WERI-Rb-1 (cell line): ENCODE results near the gene NRXN3.

ENCODE experiments used
- DNase-seq: peaks from one replicate; pipeline ENCODE4 v3.0.0-alpha.2; 2020
- H3K27ac ChIP-seq: fragments of 250-450 bp; sonication (Bioruptor Pico); 2 replicates; pipeline ENCODE4 v1.5.1; 2020; ENCODE audit warnings: mild to moderate bottlenecking, moderate library complexity
- H3K27me3 ChIP-seq: fragments of 250-450 bp; sonication (Bioruptor Pico); 2 replicates; pipeline ENCODE4 v1.5.1; 2021; ENCODE audit warnings: mild to moderate bottlenecking, low read depth, moderate library complexity; ENCODE audit not compliant: insufficient read depth, severe bottlenecking
- H3K36me3 ChIP-seq: fragments of 250-450 bp; sonication (Bioruptor Pico); 2 replicates; pipeline ENCODE4 v1.5.1; 2020; ENCODE audit warnings: mild to moderate bottlenecking, moderate library complexity
- H3K4me3 ChIP-seq: 2 replicates; pipeline ENCODE4 v1.5.1; 2011; ENCODE audit warnings: low read depth, mild to moderate bottlenecking, control low read depth, low read length
- H3K9me3 ChIP-seq: fragments of 250-450 bp; sonication (Bioruptor Pico); 2 replicates; pipeline ENCODE4 v1.5.1; 2021; ENCODE audit warnings: mild to moderate bottlenecking, moderate library complexity; ENCODE audit not compliant: severe bottlenecking
- TF ChIP-seq, protein P1 (sequence below): IDR thresholded peaks from 2 replicates; pipeline ENCODE4 v1.5.1; 2011; ENCODE audit warnings: low read depth, mild to moderate bottlenecking, control low read depth, inconsistent platforms, low read length

Gene NRXN3

DNA sequence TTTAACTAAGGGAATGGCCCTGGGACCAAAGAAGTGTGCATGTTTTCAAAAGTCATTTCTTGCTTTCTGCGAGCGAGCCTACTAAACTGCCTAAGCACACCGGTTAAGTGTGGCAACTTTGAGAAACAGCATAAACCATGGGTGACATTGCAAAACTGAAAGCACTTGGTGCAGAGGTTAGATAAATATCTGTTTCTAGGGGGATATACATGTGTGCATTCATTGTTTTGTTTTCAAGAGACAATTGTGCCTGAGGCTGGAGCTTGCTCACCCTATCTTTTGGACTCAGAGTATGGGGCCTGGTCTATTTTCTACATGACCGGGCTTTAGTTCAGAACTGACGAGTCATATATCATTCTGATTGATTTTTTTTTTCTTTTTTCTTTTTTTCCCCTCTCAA, 923.4 kb downstream of the NRXN3 start:
- Histone ChIP-seq H3K4me3 (no peak overlapping the region), H3K36me3 (no peaks in the 10 kb centered on the region), H3K27me3 (no peaks in the 10 kb centered on the region), H3K9me3 (no peaks in the 10 kb centered on the region), H3K27ac (no peak overlapping the region)
- TF ChIP-seq, protein P1, sequence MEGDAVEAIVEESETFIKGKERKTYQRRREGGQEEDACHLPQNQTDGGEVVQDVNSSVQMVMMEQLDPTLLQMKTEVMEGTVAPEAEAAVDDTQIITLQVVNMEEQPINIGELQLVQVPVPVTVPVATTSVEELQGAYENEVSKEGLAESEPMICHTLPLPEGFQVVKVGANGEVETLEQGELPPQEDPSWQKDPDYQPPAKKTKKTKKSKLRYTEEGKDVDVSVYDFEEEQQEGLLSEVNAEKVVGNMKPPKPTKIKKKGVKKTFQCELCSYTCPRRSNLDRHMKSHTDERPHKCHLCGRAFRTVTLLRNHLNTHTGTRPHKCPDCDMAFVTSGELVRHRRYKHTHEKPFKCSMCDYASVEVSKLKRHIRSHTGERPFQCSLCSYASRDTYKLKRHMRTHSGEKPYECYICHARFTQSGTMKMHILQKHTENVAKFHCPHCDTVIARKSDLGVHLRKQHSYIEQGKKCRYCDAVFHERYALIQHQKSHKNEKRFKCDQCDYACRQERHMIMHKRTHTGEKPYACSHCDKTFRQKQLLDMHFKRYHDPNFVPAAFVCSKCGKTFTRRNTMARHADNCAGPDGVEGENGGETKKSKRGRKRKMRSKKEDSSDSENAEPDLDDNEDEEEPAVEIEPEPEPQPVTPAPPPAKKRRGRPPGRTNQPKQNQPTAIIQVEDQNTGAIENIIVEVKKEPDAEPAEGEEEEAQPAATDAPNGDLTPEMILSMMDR: no peak
- DNase-seq: no peak

DNA sequence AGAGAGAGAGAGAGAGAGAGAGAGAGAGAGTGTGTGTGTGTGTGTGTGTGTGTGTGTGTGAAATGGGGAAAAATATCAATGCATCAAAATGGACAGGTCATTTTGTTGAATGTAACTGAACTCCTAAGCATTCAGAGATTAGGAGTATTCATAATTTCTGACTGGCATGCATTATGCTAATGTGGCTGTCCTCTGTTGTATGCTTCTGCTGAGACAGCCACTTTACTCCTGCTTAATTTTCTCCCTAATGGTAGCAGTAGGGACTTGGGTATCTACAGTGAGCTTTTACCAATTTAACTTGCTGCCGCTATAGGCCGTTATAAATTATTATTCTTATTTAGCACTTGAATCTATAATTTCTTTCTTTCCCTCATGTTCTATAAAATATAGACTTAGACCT, 924.8 kb downstream of the NRXN3 start:
- no peaks in the 10 kb centered on the region for H3K9me3 ChIP-seq
- no peak for DNase-seq
- no peak overlapping the region for H3K4me3 ChIP-seq
- no peaks in the 10 kb centered on the region for H3K27me3 ChIP-seq
- TF ChIP-seq, protein P1: no peak
- no peak overlapping the region for H3K27ac ChIP-seq
- no peaks in the 10 kb centered on the region for H3K36me3 ChIP-seq

DNA sequence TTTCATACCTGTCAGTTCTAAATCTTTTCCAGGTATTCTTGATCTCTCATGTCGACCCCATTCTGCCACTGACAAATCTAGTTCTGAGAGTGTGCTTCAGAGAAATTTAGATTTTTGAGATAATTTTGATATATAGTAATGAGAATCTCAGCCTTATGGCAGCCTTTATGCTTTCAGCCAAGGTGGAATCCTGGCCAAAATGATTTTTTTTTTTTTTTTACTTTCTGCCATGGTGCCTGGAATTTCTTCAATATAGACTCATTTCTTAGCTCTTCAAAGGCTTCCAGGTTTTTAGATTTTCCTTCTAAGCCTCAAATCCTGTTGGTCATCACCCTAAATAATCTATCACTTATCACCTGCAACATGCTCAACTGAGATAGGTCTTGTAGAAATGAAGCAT, 926.6 kb downstream of the NRXN3 start:
- DNase-seq: no peak
- TF ChIP-seq, protein P1: no peak
- Histone ChIP-seq H3K27ac (no peak overlapping the region), H3K9me3 (no peaks in the 10 kb centered on the region), H3K4me3 (no peak overlapping the region), H3K36me3 (no peaks in the 10 kb centered on the region), H3K27me3 (no peaks in the 10 kb centered on the region)

DNA sequence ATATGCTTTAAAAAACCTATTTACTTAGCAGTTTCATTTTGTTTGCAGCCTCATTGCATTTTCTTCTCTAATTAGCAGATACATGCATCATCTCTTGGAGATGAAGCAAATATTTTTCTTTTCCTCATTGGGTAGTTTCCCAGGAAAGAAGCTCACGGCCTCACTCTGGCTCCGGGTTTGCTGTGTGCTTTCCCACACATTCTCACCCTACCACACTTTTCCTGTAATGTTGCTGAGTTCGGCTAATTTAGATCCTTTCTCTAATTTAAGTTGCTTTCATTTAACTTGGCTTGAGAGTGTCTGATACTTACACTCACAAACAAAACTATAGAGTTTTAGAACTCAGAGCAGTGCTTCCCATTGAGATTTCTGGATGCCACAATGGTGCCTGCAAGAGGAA, 928.2 kb downstream of the NRXN3 start:
- TF ChIP-seq, protein P1: no peak
- no peak for DNase-seq
- Histone ChIP-seq H3K27me3 (no peaks in the 10 kb centered on the region), H3K36me3 (no peaks in the 10 kb centered on the region), H3K27ac (no peak overlapping the region), H3K4me3 (no peak overlapping the region), H3K9me3 (no peaks in the 10 kb centered on the region)

DNA sequence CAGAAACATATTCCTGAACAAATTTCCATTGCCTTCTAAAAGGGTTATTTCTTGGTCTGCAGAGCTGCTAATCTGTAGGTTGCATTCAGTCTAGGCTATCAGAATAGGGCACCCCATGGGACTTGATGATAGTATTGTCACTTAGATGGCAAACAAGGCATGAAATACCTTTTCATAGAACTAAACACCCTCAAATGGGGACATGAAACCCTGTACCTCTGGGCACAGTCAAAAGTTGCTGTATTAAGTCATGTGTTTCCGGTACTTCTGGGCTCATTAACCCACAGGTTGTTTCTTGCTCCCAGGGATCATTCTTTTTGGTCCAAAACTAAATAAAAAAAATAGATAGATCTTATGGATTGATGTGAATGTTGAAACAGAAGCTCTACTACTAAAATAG, 930.4 kb downstream of the NRXN3 start:
- no peaks in the 10 kb centered on the region for H3K9me3 ChIP-seq
- DNase-seq: no peak
- no peak overlapping the region for H3K27ac ChIP-seq
- H3K4me3 ChIP-seq: no peak overlapping the region
- H3K36me3 ChIP-seq: no peaks in the 10 kb centered on the region
- TF ChIP-seq, protein P1: no peak
- H3K27me3 ChIP-seq: no peaks in the 10 kb centered on the region

DNA sequence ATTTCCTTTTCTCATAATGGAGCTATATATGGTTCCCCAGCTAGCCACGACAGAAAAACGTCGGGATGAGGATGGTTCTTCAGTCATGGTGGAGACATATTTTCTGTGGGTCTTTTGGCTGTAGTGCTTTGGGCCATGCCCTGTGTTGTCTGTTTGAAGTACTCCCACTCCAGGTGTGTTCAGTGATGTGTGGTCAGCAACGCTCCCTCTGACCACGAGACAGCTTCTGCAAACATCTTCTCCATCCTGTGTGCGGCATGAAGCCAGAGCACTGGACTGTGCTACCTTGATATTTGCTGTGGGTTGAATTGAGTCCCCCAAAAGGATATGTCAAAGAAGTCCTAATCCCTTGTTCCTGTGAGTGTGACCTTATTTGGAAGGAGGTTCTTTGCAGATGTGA, 931.2 kb downstream of the NRXN3 start:
- no peaks in the 10 kb centered on the region for H3K36me3 ChIP-seq
- H3K9me3 ChIP-seq: no peaks in the 10 kb centered on the region
- TF ChIP-seq, protein P1: no peak
- no peak overlapping the region for H3K27ac ChIP-seq
- H3K4me3 ChIP-seq: no peak overlapping the region
- H3K27me3 ChIP-seq: no peaks in the 10 kb centered on the region
- no peak for DNase-seq
